GM23338 (cell line): ENCODE results near the gene TTC23. TPM values are rescaled to one million over a fixed set of nuclear protein-coding genes. Genes with fewer than 3 reads are reported as not detected.

Experiments
- ATAC-seq: fragments of 200-7000 bp; cut with Tn5 transposase; 3 replicates; pipeline ENCODE4 v1.9.1; 2020
- DNase-seq: peaks from one replicate; pipeline ENCODE4 v3.0.0-alpha.2; 2015; ENCODE audit warnings: low spot score
- H2AFZ ChIP-seq: fragments of 200-600 bp; sonication (generic); 2 replicates; pipeline ENCODE4 v1.8.0; 2016; ENCODE audit warnings: antibody characterized with exemption, mild to moderate bottlenecking, moderate library complexity
- H3F3A ChIP-seq: fragments of 200-600 bp; sonication (generic); replicated peaks from 2 replicates; pipeline ENCODE4 v1.8.0; 2017; ENCODE audit warnings: antibody characterized with exemption, mixed run types, low read depth
- H3K27ac ChIP-seq: fragments of 200-600 bp; sonication (generic); 2 replicates; pipeline ENCODE4 v1.6.1; 2016; ENCODE audit warnings: low read depth
- H3K27me3 ChIP-seq: fragments of 200-600 bp; sonication (generic); 2 replicates; pipeline ENCODE4 v1.8.0; 2016; ENCODE audit warnings: mild to moderate bottlenecking, mixed run types, moderate library complexity; ENCODE audit not compliant: insufficient read depth
- H3K36me3 ChIP-seq: fragments of 200-600 bp; sonication (generic); 2 replicates; pipeline ENCODE4 v1.8.0; 2016; ENCODE audit warnings: mild to moderate bottlenecking; ENCODE audit not compliant: insufficient read depth
- H3K4me1 ChIP-seq: fragments of 200-600 bp; sonication (generic); 2 replicates; pipeline ENCODE4 v1.8.0; 2016; ENCODE audit warnings: mild to moderate bottlenecking, moderate library complexity; ENCODE audit not compliant: insufficient read depth
- H3K4me2 ChIP-seq: fragments of 200-600 bp; sonication (generic); 2 replicates; pipeline ENCODE4 v1.7.1; 2017; ENCODE audit warnings: mixed run types
- H3K4me3 ChIP-seq: fragments of 200-600 bp; sonication (generic); 2 replicates; pipeline ENCODE4 v1.6.1; 2016; ENCODE audit warnings: mixed run types
- H3K79me2 ChIP-seq: fragments of 200-600 bp; sonication (generic); replicated peaks from 2 replicates; pipeline ENCODE4 v1.8.0; 2017; ENCODE audit warnings: mild to moderate bottlenecking; ENCODE audit not compliant: insufficient read depth
- H3K9me2 ChIP-seq: fragments of 200-600 bp; sonication (generic); 2 replicates; pipeline ENCODE4 v1.8.0; 2017; ENCODE audit not compliant: insufficient read depth
- H4K20me1 ChIP-seq: fragments of 200-600 bp; sonication (generic); replicated peaks from 2 replicates; pipeline ENCODE4 v1.8.0; 2017; ENCODE audit warnings: mild to moderate bottlenecking; ENCODE audit not compliant: insufficient read depth
- H3K27ac Mint-ChIP-seq: 2 replicates; pipeline ENCODE4 v1.8.0; 2020; ENCODE audit warnings: inconsistent platforms, mild to moderate bottlenecking, moderate library complexity, mixed read lengths
- H3K27me3 Mint-ChIP-seq: 3 replicates; pipeline ENCODE4 v1.8.0; 2022; ENCODE audit warnings: low read depth, mild to moderate bottlenecking, moderate library complexity, mixed read lengths, inconsistent platforms; ENCODE audit not compliant: insufficient read depth, poor library complexity
- H3K36me3 Mint-ChIP-seq: 3 replicates; pipeline ENCODE4 v1.8.0; 2021; ENCODE audit warnings: low read depth, mild to moderate bottlenecking, inconsistent platforms, moderate library complexity, mixed read lengths
- H3K4me1 Mint-ChIP-seq: 3 replicates; pipeline ENCODE4 v1.8.0; 2020; ENCODE audit warnings: mild to moderate bottlenecking, inconsistent platforms, mixed read lengths
- H3K4me3 Mint-ChIP-seq: 3 replicates; pipeline ENCODE4 v1.8.0; 2021; ENCODE audit warnings: moderate library complexity, mild to moderate bottlenecking, inconsistent platforms, mixed read lengths
- H3K9me3 Mint-ChIP-seq: 3 replicates; pipeline ENCODE4 v1.8.0; 2020; ENCODE audit warnings: moderate library complexity, mild to moderate bottlenecking, inconsistent platforms, mixed read lengths
- CREB1 ChIP-seq: fragments of 250-450 bp; sonication (Bioruptor Pico); IDR thresholded peaks from 2 replicates; pipeline ENCODE4 v1.5.0; 2020; ENCODE audit warnings: low read depth, mild to moderate bottlenecking, moderate library complexity
- EZH2 ChIP-seq: fragments of 200-600 bp; sonication (generic); IDR thresholded peaks from one replicate; pipeline ENCODE4 v1.8.0; 2017; ENCODE audit warnings: antibody characterized with exemption, mild to moderate bottlenecking, low read depth; ENCODE audit not compliant: unreplicated experiment
- EZH2phosphoT487 ChIP-seq: fragments of 200-600 bp; sonication (generic); IDR thresholded peaks from one replicate; pipeline ENCODE4 v1.8.1; 2018; ENCODE audit warnings: antibody characterized with exemption; ENCODE audit not compliant: unreplicated experiment
- JUNB ChIP-seq: IDR thresholded peaks from one replicate; pipeline ENCODE4 v1.6.1; 2016; ENCODE audit warnings: antibody characterized with exemption; ENCODE audit not compliant: unreplicated experiment
- NANOG ChIP-seq: IDR thresholded peaks from 2 replicates; pipeline ENCODE4 v1.6.1; 2016; ENCODE audit warnings: antibody characterized with exemption, borderline replicate concordance
- POLR2AphosphoS5 ChIP-seq: IDR thresholded peaks from 2 replicates; pipeline ENCODE4 v1.6.1; 2016; ENCODE audit warnings: antibody characterized with exemption, low read depth
- STAT1 ChIP-seq: IDR thresholded peaks from one replicate; pipeline ENCODE4 v1.6.1; 2016; ENCODE audit warnings: antibody characterized with exemption; ENCODE audit not compliant: unreplicated experiment
- ZNF114 ChIP-seq: fragments of 250-450 bp; sonication (Bioruptor Pico); IDR thresholded peaks from 2 replicates; pipeline ENCODE4 v1.5.0; 2020; ENCODE audit warnings: mild to moderate bottlenecking, moderate library complexity
- ZNF331 ChIP-seq: fragments of 250-450 bp; sonication (Bioruptor Pico); IDR thresholded peaks from 2 replicates; pipeline ENCODE4 v1.5.0; 2020; ENCODE audit warnings: low read depth, mild to moderate bottlenecking, moderate library complexity
- polyA plus RNA-seq: library from polyadenylated mRNA; unstranded; fragments of >200 nt; fragmentation: Nextera tagmentation; extraction: Ambion mirVana; gene quantifications from 2 replicates; pipeline ENCODE4 v1.2.1, GENCODE V29; 2016
- total RNA-seq: library from RNA; depleted of rRNA; stranded (reverse); fragments of >200 nt; shearing (Covaris generic); gene quantifications from 2 replicates; pipeline ENCODE4 v1.2.3, GENCODE V29; 2014
- TF ChIP-seq, protein P1 (sequence below): IDR thresholded peaks from 2 replicates; pipeline ENCODE4 v1.6.1; 2016; ENCODE audit warnings: antibody characterized with exemption
- TF ChIP-seq, protein P2 (sequence below): IDR thresholded peaks from one replicate; pipeline ENCODE4 v1.6.1; 2018; ENCODE audit warnings: antibody characterized with exemption; ENCODE audit not compliant: unreplicated experiment
- TF ChIP-seq, protein P3 (sequence below), 2 experiments: fragments of 200-600 bp in 1 of 2; sonication (generic) in 1 of 2; conservative IDR thresholded peaks; 2 replicates each; pipeline versions ENCODE4 v1.5.1 to v1.6.1; 2016 to 2017; ENCODE audit warnings: antibody characterized with exemption in 2 of 2, low read depth in 2 of 2, mild to moderate bottlenecking in 2 of 2, moderate library complexity in 1 of 2

The TTC23 gene
- total and polyA plus RNA-seq, 2 experiments from 2014 or later = 6.3 to 25.2 TPM

DNA sequence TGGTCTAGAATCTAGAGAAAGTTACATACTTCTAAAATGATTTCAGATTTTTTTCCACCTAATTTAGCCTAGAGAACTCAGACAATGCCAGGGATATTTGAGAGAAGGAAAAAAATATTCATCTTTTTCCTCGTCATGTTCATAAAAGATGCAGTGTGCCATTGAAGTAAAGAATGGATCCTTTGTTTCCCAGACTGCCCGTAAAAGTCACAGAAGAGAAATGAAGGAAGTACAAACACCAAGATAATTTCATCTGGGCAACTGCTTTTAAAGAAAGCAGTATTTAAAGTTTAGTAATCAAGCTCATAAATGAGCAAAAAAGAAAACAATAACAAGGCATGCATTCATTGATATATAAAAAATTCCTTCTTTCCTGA lies 47.2 kb downstream of the TTC23 start:
- ATAC-seq (no peak), DNase-seq (no peak)
- no peak overlapping the region for H3K4me3 Mint-ChIP-seq
- no peak overlapping the region for H3K4me2 ChIP-seq
- no peaks in the 10 kb centered on the region; the same call in 1 of the 2 replicates for H3K9me2 ChIP-seq
- H3K27ac ChIP-seq = no peak overlapping the region
- H3K4me1 ChIP-seq = no peaks in the 10 kb centered on the region
- H3K4me3 ChIP-seq = no peak overlapping the region
- no peaks in the 10 kb centered on the region for H3K4me1 Mint-ChIP-seq
- TF ChIP-seq, protein P1, sequence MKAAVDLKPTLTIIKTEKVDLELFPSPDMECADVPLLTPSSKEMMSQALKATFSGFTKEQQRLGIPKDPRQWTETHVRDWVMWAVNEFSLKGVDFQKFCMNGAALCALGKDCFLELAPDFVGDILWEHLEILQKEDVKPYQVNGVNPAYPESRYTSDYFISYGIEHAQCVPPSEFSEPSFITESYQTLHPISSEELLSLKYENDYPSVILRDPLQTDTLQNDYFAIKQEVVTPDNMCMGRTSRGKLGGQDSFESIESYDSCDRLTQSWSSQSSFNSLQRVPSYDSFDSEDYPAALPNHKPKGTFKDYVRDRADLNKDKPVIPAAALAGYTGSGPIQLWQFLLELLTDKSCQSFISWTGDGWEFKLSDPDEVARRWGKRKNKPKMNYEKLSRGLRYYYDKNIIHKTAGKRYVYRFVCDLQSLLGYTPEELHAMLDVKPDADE = no peak
- TF ChIP-seq NANOG (no peak), EZH2 (no peak)
- no peak overlapping the region for H3K27ac Mint-ChIP-seq
- H3K9me3 Mint-ChIP-seq = no peaks in the 10 kb centered on the region
- H3K79me2 ChIP-seq = no peaks in the 10 kb centered on the region
- H4K20me1 ChIP-seq = no peaks in the 10 kb centered on the region
- peaks cover 5% of the 10 kb centered on the region; the same call in 1 of the 2 replicates for H3K36me3 ChIP-seq
- H3K36me3 Mint-ChIP-seq = peaks cover 15% of the 10 kb centered on the region
- peaks cover under 1% of the 10 kb centered on the region for H3K27me3 Mint-ChIP-seq
- no peak overlapping the region for H2AFZ ChIP-seq
- no peaks in the 10 kb centered on the region for H3K27me3 ChIP-seq
- H3F3A ChIP-seq = no peaks in the 10 kb centered on the region

DNA sequence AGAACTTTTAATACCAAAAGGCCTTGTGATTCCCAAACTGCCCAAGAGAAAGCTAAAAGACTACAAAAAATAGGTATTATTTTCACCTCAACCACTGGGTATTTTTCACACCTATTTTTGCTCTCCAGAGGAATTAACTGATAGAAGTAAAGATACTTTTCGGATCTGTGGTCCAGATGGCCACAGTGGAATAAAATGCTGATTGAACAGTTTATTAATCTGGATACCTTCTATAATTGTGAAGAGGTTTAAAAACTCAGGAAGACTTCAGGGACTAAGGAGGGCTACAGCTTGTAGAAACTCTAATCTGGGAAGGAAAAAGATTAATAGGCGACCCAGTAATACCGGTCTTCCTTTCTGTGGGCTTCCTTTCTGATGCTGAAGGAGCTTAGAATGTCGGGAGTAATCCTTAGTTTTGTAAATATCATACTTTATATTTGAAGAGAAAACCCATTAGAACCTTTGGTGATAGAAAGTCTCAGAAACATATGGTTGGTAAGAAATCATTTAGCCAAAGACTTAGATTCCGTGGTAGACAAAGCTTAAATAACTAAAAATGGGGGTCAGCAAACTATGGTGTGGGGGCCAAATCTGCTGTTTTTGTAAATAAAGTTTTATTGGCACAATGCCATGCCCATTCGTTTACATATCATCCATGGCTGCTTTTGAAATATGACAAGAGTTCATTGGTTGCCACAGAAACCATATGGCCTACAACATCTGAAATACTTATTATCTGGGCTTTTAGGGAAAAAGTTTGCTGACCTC lies 47.8 kb downstream of the TTC23 start:
- Histone ChIP-seq H3K4me2 (no peak overlapping the region), H3K36me3 (peaks cover 5% of the 10 kb centered on the region; the same call in 1 of the 2 replicates), H3K27me3 (no peaks in the 10 kb centered on the region), H3K4me3 (no peak overlapping the region), H3K4me1 (no peaks in the 10 kb centered on the region), H3F3A (no peaks in the 10 kb centered on the region), H2AFZ (no peak overlapping the region), H3K9me2 (no peaks in the 10 kb centered on the region; the same call in 1 of the 2 replicates), H3K27ac (no peak overlapping the region), H4K20me1 (no peaks in the 10 kb centered on the region), H3K79me2 (no peaks in the 10 kb centered on the region)
- Mint-ChIP-seq H3K4me1 (no peaks in the 10 kb centered on the region), H3K36me3 (peaks cover 17% of the 10 kb centered on the region), H3K27ac (no peak overlapping the region), H3K9me3 (no peaks in the 10 kb centered on the region), H3K27me3 (peaks cover 2% of the 10 kb centered on the region), H3K4me3 (no peak overlapping the region)
- no peak for ATAC-seq
- DNase-seq = no peak
- TF ChIP-seq JUNB (no peak), EZH2phosphoT487 (no peak), POLR2AphosphoS5 (no peak), NANOG (no peak), STAT1 (no peak), CREB1 (CRISPR knock-in tag) (no peak), ZNF114 (CRISPR knock-in tag) (no peak), ZNF331 (CRISPR knock-in tag) (no peak), EZH2 (no peak)
- TF ChIP-seq, protein P2, sequence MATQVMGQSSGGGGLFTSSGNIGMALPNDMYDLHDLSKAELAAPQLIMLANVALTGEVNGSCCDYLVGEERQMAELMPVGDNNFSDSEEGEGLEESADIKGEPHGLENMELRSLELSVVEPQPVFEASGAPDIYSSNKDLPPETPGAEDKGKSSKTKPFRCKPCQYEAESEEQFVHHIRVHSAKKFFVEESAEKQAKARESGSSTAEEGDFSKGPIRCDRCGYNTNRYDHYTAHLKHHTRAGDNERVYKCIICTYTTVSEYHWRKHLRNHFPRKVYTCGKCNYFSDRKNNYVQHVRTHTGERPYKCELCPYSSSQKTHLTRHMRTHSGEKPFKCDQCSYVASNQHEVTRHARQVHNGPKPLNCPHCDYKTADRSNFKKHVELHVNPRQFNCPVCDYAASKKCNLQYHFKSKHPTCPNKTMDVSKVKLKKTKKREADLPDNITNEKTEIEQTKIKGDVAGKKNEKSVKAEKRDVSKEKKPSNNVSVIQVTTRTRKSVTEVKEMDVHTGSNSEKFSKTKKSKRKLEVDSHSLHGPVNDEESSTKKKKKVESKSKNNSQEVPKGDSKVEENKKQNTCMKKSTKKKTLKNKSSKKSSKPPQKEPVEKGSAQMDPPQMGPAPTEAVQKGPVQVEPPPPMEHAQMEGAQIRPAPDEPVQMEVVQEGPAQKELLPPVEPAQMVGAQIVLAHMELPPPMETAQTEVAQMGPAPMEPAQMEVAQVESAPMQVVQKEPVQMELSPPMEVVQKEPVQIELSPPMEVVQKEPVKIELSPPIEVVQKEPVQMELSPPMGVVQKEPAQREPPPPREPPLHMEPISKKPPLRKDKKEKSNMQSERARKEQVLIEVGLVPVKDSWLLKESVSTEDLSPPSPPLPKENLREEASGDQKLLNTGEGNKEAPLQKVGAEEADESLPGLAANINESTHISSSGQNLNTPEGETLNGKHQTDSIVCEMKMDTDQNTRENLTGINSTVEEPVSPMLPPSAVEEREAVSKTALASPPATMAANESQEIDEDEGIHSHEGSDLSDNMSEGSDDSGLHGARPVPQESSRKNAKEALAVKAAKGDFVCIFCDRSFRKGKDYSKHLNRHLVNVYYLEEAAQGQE = no peak
- TF ChIP-seq, protein P1 = no peak
- TF ChIP-seq, protein P3, sequence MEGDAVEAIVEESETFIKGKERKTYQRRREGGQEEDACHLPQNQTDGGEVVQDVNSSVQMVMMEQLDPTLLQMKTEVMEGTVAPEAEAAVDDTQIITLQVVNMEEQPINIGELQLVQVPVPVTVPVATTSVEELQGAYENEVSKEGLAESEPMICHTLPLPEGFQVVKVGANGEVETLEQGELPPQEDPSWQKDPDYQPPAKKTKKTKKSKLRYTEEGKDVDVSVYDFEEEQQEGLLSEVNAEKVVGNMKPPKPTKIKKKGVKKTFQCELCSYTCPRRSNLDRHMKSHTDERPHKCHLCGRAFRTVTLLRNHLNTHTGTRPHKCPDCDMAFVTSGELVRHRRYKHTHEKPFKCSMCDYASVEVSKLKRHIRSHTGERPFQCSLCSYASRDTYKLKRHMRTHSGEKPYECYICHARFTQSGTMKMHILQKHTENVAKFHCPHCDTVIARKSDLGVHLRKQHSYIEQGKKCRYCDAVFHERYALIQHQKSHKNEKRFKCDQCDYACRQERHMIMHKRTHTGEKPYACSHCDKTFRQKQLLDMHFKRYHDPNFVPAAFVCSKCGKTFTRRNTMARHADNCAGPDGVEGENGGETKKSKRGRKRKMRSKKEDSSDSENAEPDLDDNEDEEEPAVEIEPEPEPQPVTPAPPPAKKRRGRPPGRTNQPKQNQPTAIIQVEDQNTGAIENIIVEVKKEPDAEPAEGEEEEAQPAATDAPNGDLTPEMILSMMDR (conservative IDR thresholded peaks at IDR 0.05; ENCODE audit: low read depth in 2 of 2) = no peak
